Measurements from ENCODE around the gene FARS2.

DNA sequence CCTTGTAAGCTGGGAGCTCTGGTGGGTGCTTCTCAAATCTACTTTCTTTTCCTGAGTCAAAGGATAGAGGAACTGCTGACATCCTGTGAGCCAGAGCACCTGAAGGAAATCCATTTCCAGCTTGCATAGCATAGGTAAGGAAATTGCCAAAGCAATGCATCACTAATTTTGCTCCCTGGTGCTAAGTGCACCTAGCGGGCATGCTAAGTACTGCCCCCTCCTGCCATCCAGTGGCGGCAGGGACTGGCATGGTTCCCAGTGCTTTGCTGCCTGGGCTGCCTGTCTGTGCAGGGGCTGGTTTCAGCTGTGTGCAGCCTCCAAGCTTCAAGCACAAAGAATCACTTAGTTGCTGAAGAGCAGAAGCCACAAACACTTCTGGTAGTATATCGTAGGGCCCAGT lies 63.9 kb downstream of the FARS2 start:
- TF ChIP-seq, protein P1, sequence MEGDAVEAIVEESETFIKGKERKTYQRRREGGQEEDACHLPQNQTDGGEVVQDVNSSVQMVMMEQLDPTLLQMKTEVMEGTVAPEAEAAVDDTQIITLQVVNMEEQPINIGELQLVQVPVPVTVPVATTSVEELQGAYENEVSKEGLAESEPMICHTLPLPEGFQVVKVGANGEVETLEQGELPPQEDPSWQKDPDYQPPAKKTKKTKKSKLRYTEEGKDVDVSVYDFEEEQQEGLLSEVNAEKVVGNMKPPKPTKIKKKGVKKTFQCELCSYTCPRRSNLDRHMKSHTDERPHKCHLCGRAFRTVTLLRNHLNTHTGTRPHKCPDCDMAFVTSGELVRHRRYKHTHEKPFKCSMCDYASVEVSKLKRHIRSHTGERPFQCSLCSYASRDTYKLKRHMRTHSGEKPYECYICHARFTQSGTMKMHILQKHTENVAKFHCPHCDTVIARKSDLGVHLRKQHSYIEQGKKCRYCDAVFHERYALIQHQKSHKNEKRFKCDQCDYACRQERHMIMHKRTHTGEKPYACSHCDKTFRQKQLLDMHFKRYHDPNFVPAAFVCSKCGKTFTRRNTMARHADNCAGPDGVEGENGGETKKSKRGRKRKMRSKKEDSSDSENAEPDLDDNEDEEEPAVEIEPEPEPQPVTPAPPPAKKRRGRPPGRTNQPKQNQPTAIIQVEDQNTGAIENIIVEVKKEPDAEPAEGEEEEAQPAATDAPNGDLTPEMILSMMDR (IDR thresholded peaks at IDR 0.05; ENCODE audit: poor library complexity) = no peak
- TF ChIP-seq EZH2phosphoT487 (IDR thresholded peaks at IDR 0.05; ENCODE audit: low read depth, severe bottlenecking, unreplicated experiment) = no peak

Measured in hepatocyte (in vitro differentiated cells).